NCI-H510A (cell line): ENCODE results near the gene ATP11A.
"Not testable (repeated sequence)": the region's sequence is repeated elsewhere in the genome, so short reads cannot be mapped to it uniquely, and the experiment has no call there.

Experiments
- DNase-seq: peaks from one replicate; lab custom pipeline; 2025; lab: John Stamatoyannopoulos, UW

Gene ATP11A

DNA sequence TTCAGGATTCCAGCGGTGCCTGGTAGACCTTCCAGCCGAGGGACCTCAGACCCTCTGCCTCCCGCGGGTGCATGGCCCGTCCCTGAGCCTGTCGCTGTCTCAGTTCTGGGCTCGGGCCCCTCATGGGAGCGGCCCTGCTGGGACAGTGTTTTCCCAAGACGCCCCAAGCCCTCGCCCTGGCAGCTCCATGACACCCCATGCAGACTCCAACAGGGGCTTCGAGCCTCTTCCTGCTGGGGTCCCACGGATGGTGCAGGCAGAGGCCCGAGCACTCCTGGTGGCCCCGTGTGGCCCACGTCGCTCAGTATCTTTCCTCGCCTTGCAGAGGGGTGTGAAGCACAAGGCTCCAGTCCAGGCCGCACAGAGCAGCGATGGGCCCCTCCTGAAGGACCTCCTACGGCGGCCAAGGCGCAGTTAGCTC lies 190.4 kb downstream of the ATP11A start:
- DNase-seq: no peak

DNA sequence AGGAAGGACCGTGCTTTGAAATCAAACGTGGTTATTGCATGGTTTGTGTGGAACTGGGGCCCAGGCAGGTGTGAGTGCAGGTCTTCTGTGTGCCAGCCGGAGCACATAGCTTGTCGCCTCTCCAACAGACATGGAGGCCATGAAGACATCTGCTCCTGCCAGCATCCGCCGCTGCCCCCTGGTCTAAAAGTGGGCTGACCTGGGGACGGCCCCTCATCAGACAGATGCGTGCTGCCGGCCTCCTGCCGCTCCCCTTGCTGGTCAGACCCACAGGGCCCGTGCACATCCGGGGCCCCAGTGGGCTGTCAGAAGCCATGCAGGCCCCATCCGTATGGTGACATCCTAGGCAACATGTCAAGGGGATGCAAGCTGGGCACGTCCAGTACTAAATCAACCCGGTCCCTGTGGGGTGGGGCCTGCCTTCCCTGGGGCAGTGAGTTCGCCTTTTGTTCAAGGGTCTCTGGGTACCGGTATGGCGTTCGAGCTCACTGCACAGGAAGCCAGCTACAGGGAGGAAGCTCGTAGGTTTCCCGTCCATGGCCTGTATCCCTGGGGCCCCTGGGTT lies 191.2 kb downstream of the ATP11A start:
- no peak for DNase-seq

DNA sequence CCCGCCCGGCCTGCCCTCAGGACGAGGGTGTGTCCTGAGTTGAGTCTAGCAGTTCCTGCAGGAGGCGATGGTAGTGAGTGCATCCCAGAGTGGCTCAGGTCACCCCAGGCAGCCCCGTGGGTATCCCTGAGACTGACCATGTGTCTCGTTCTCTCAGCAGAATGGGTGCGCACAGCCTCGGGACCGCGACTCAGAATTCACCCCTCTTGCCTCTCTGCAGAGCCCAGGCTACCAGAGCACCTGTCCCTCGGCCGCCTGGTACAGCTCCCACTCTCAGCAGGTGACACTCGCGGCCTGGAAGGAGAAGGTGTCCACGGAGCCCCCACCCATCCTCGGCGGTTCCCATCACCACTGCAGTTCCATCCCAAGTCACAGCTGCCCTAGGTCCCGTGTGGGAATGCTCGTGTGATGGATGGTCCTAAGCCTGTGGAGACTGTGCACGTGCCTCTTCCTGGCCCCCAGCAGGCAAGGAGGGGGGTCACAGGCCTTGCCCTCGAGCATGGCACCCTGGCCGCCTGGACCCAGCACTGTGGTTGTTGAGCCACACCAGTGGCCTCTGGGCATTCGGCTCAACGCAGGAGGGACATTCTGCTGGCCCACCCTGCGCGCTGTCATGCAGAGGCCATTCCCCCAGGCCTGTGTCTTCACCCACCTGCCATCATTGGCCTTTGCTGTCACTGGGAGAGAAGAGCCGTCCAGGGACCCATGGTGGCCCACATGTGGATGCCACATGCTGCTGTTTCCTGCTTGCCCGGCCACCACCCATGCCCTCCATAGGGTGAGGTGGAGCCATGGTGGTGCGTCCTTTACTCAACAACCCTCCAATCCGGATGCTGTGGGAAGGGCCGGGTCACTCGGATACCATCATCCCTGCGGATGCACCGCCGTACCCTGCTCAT lies 192.1 kb downstream of the ATP11A start:
- no peak for DNase-seq

DNA sequence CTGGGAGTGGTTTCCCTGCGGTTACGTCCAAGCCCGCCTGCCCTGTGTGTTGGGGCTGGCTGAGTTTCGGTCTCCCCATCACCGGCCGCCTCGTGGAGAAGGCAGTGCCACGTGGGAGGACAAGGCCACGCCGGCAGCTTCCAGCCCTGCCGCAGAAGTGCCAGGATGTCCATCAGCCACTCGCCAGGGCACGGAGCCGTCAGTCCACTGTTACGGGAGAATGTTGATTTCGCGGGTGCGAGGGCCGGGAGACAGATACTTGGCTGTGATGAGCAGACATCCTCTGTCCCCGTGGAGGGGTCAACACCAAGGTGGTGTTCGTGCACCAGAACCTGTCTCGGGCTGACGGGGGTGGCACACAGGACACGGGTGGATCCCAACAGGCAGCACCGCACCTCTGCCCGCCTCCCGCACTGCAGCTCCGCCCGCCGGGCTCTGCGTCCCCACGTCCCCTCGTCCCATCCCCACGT lies 192.8 kb downstream of the ATP11A start:
- DNase-seq: no peak

DNA sequence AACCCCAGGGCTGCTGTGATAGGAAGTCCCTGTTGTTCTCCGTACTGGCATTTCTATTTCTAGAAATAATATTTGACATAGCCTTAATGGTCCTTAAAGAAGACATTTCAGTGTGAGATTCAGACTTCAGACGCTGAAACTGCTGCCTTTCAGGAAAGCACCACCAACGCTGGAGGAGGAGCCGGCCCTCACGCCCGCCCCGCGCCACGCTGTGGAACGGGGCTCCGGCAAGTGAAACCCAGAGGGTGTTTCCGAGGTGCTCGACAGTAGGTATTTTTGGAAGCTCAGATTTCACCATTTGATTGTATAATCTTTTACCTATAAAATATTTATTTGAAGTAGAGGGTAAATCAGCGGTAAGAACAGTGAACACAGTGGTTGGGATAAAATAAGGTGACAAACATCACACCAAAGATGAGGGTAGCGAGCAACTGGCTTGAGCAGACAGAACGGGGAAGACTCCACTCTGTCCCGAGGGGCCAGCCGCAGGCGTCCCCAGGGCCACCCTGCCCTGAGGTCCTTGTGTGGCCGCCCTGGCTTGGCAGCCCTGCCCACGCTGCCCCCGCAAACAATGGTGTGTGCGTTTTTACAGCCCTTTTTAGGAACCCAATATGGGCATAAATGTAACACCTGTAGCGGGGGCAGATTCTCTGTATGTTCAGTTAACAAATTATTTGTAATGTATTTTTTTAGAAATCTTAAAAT lies 193.6 kb downstream of the ATP11A start:
- no peak for DNase-seq

DNA sequence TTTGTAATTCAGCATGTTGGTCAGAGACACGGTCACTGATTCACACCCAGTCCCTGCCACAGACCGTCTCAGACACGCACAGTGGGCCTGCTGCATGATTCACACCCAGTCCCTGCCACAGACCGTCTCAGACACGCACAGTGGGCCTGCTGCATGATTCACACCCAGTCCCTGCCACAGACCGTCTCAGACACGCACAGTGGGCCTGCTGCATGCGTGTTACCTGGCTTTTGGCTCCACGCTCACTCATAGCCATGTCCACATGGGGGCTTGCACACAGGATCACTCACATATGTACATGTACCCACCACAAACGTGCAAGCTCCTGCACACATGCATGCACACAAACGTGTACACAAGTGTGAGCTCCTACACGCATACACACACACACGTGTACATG lies 194.9 kb downstream of the ATP11A start:
- not testable (repeated sequence) for DNase-seq

DNA sequence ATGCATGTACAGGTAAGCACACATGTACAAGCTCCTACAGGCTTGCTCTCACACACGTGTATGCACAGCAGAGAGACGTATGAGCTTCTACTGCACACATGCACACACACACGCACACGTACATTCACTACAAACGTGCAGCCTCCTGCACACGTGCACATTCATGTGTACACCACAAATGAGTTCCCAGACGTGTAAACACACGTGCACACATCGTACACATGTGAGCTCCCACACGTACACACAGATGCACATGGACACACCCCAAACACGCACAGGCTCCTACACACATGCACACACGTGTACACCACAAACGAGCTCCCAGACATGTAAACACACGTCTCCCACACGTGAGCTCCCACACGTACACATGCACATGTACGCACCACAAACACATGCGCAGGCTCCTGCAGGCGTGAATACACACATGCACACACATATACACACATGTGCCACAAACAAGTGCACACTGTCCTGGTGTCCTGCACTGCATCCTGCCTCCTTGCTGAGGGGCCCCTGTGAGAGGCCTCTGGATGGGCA lies 195.5 kb downstream of the ATP11A start:
- DNase-seq: no peak

DNA sequence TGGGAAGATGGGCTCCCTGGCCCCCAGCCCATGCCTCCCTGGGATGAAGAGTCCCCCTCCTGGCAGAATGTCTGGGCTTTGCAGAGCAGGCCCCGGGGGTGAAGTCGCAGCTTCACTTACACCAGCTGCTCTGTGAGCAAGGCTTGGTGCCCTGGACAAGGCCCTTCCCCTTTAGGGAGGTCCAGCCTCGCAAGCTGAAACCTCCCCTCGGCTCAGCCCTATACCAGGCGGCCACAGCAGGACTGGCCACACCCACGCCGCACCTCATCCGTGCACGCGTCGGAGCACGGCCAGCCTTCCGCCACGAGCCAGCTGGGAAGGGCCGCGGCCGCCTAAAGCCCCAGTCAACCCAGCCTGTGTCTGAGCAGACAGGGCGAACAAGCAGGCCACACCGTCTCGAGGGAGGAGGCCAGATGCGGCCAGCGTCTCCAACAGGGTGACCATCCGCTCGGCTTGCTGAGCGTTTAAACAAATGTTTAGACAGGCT lies 196.0 kb downstream of the ATP11A start:
- peak; percentile 89 for DNase-seq

DNA sequence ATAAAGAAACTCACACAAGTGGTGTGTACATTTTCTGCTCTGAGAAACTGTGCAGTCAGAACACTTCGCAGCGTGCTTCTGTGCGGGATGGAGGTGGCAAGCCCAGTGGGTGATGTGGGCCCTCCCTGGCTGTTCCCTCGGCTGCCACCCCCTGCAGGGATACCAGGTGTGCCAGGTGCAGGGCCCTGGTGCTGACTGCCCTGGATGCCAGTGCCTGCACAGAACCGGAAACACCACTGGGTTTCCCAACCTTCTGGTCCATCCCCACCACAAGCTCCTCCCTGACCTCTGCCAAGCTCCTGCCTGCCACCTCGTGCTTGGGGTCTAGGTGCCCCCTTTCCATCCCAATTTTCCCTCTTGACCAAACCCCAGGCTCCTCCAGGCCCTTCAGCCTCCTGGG lies 197.3 kb downstream of the ATP11A start:
- peak; percentile 65 for DNase-seq

DNA sequence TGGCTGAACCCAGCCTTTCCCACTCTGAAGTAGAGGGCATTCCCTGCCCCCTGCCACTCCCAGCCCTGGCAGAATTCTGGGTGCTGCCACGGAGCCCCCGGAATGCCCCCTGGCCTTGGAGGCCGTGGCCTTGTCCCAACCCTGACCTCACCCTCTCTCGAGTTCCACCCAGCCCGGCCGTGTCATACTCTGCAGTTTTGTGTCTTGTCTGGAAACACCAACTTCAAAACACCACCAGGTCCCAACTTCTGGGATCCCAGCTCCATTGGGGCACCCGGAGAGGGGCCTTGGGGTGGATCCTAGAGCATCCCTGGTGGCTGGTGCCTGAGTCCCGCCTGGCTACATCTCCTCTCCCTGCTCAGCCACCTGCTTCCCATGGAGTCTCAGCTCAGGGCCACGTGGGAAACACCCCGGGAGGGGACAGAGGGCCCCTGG lies 197.7 kb downstream of the ATP11A start:
- no peak for DNase-seq

DNA sequence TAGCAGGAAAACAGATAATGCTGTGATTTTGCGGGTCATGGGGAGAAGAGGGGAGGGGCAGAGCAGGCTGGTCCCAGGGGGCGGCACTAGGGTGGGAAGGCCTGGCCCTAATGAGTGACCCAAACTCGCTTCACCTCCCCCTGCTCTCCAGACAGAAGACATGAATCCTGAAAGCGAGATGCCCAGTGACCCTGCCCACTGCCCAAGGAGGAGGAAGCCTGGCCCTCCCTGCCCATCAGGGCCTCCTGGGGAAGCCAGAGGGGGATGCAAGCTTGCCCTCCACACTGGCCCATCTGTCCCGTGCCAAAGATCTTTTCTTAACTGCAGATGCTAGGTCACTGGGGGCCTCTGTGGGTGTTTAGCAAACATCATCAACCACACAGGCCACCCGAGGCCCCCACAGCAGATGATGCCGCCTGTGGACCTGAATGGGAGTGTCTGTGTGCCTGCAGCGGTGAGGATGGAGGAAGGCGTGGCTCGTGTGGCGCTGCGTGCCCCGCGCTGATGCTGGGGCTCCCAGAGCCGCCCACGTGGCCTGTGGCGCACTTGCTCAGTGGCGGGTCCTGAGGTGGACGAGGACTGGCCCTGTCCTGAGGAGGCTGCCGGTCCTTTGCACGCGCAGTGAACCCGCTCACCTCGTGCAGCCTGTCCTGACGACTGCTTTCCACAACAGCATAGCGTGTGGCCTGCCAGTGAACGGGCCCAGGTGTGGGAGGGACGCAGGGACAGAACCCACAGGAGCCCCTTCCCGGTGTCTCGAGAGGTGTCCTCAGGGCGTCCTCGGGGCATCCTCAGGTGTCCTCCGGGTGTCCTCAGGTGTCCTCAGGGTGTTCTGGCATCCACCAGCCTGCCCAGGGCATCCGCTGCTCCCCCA lies 198.6 kb downstream of the ATP11A start:
- no peak for DNase-seq

DNA sequence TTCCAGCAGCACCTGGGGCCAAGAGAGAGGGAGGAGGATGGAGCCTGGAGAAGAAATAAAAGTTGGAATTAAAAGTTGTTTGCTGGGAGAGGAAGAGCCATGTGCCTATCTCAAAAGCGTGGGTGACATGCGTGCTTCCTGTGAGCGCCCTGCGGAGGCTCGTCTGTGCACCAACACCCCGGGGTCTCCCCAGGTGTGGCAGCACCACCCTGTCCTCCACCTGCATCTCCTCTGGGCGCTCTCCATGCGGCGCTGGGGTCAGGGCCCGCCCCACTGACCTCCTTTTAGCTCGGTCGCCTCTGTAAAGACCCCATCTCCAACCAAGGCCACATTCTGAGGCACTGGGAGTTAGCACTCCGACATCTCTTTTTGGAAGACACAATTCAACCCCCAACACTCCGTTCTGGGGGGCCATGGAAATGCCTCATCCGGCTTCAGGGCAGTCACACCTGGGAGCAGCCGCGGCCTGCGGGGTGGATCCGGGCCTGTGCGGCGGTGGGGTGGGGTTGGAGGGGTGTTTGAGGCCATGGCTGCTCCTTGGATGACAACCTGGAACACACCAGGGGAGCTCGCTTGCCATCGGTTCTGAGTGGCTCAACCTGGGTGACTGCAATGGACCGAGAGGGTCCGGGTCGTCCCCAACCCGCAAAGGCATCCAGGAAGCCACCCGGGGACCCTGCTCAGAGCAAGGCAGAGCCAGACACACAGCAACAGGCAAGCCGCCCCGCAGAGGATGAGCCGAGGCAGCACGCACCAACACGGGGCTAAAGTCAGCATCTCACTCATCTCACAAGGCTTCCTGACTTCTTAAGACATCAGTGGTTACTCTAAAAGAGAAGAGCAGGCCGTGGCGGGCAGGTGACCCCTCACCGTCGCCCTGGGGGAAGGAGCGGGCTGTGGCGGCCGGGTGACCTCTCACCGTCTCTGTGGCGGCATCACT lies 199.8 kb downstream of the ATP11A start:
- DNase-seq: no peak

DNA sequence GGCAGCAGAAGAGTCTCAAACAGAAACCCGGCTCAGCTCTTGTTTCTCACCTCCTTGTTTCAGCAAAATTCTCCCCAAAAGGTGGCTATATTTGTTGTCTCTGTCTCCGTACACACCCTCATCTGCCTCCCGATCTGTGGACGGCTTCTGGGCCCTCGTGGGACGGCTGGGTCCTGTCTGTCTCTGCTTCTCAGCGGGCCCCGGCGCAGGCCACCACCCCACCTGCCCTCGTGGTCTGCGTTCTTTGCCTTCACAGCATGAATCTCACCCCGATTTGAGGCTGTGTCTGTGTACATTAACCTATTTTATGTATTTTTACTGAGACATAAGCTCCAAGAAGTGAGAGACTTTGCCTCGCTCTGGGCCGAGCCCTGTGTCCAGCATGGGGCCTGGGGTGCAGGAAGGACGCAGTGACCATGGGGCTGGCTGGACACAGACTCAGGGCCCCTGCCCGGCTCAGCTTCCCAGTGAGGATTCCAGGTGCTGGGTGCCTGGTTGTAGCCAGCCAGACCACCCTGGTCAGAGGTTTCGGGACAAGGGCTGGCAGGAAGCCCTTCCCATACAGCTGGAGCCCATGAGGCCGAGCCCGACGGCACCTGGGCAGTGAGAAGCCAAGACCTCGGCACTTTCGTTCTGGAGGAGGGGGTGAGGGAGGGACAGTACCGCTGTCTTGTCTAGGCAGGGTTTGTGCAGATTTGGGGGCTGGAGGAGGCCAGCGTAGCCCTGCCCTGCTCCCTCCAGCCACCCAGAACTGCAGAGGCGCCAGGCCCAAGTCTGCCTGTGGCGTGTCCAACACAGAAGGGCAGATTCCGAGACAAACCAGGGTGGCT lies 200.7 kb downstream of the ATP11A start:
- no peak for DNase-seq

DNA sequence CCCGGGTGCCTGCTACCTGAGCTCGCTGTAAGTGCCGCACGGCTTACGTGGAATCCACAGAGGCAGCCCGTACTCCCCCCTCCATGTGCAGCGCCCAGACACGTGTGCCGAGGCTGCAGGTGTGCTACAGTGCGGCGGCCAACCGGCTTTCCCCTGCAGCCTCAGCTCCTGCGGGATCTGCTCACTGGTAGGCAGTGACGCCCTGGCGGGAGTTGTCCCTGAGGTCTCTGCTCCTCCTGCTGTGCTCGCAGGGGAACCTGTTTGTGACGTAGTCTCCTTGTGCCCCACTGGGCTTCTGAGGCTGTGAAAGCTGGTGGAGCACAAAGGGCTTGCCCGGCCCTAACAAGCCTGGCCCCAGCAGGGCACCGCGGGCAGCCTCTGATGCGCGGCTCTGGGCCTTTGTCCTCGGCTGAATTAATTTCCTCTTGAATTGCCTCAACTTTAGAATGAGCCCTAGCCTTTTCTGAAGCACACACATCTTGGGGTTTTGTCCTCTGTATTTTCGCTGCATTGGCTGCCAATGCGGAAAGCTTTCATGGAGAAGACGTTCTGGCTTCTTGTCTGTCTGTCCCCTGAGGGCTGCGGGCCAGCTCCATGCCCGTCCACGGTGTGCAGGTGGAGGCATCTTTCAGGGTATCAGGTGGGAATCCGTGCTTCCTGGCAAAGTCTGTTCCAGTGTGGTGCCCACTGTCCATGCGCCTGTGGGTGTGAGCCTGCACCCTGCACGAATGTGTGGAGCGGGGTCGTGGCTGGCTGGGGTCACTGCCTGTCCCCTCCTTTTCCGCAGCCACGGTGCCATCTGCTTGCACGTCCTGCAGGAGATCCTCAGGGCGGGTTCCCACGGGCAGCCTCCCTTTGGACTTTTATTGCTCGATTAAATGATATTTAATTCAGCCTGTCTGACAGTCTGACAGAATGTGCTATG lies 201.9 kb downstream of the ATP11A start:
- peak; percentile 81 for DNase-seq

DNA sequence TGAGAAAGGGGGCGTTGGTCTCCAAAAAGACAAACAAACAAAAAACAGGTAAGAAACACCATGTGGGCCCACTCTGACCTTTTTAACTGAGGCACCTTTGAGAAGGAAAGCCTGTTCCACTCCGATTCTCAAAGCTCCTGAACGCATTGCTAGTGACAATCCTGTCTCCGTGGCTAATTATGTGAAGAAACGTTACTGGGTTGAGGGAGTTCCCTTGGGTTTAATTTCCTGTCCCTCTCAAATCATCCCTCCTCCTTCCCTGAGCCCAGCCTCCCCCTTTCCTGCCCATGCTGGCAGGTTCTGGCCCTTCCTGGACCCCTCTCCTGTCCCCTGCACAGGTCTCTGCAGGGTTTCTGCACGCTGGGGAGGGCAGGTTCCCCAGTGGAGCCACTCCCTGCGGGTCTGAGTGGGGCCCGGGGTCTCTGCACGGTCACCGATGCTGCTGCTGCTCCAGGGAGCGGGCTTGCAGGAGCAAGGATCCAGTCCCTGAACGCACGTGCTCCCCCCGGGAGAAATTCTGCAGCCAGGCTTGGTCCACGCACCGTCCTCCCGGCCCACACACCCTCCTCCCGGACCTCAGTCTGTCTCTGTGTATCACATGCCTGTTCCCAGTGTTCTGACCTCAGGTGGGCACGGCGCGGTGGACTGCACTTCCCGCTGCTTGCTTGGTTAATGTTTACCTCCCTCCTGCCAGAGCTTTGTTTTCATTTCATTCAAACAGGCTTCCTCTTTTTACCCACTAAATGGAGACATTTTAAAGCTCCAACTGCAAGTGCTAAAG lies 202.8 kb downstream of the ATP11A start:
- no peak for DNase-seq

DNA sequence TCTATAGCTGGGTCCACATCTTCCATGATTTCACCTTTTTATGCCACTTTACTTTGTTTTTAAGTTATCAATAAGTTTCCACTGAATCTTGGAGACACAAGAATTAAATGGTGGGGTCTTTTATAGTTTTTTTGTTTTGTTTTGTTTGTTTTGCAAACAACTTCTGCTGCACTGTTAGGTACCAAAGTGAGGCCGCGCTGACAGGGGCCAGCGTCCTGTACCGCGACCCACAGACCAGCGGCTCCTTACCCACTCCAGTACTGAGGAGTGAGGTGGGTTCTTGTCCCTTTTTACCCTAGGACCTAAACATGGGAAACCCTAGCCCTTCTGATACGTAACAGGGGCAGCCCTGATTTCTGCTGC lies 203.3 kb downstream of the ATP11A start:
- no peak for DNase-seq
